Measurements from ENCODE around the gene CNTN4. TPM values are rescaled to one million over a fixed set of nuclear protein-coding genes. Genes with fewer than 3 reads are reported as not detected.

The CNTN4 gene
- total and polyA plus RNA-seq, 2 experiments from 2014 or later: 0.91 to 4.0 TPM

DNA sequence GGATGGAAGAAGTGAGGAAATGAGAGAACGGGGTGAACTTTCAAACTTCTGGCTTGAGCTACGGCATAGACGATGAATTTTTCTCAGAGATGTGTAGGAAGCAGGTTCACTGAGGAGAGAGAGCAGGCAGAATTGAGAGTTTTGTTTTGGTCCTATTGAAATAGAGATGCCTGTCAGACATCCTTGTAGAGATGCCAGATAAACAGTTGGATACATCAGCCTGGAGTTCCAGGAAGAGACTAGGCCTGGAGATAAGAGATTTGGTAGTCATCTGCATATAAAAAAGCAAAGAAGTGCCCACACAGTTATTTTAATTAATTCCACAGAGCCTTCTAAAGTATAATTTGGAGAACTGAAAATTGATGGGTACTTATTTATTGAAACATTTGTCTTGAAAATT lies 515.9 kb downstream of the CNTN4 start:
- H3K4me3 Mint-ChIP-seq: no peak overlapping the region

DNA sequence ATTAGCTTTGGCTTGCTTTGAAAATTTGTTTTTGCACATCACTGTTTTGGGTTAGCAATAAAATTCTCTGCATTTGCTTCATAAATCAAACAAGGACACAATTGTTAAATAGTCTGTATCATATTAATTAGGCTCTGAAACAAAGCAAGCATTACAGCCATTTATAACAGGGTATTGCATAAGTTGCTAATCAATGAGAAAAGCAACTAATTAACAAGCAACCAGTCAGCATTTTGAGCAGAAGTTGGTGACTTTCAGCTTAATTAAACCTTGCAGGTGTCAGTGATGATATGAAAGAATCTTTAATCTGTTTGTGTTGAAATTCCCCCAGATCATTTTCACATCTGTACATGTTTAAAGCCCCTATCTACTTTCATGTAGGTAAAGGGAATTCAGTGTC lies 516.4 kb downstream of the CNTN4 start:
- H3K27me3 Mint-ChIP-seq (ENCODE audit: insufficient read depth, low read depth, poor library complexity): peaks cover 4% of the 10 kb centered on the region
- TF ChIP-seq EZH2phosphoT487 (IDR thresholded peaks at IDR 0.05; ENCODE audit: unreplicated experiment) (no peak), ZNF114 (CRISPR knock-in tag; IDR thresholded peaks at IDR 0.05) (no peak), ZNF331 (CRISPR knock-in tag; IDR thresholded peaks at IDR 0.05; ENCODE audit: low read depth) (no peak), JUNB (IDR thresholded peaks at IDR 0.05; ENCODE audit: unreplicated experiment) (no peak), CREB1 (CRISPR knock-in tag; IDR thresholded peaks at IDR 0.05; ENCODE audit: low read depth) (no peak), NANOG (IDR thresholded peaks at IDR 0.05; ENCODE audit: borderline replicate concordance) (no peak)
- TF ChIP-seq, protein P1, sequence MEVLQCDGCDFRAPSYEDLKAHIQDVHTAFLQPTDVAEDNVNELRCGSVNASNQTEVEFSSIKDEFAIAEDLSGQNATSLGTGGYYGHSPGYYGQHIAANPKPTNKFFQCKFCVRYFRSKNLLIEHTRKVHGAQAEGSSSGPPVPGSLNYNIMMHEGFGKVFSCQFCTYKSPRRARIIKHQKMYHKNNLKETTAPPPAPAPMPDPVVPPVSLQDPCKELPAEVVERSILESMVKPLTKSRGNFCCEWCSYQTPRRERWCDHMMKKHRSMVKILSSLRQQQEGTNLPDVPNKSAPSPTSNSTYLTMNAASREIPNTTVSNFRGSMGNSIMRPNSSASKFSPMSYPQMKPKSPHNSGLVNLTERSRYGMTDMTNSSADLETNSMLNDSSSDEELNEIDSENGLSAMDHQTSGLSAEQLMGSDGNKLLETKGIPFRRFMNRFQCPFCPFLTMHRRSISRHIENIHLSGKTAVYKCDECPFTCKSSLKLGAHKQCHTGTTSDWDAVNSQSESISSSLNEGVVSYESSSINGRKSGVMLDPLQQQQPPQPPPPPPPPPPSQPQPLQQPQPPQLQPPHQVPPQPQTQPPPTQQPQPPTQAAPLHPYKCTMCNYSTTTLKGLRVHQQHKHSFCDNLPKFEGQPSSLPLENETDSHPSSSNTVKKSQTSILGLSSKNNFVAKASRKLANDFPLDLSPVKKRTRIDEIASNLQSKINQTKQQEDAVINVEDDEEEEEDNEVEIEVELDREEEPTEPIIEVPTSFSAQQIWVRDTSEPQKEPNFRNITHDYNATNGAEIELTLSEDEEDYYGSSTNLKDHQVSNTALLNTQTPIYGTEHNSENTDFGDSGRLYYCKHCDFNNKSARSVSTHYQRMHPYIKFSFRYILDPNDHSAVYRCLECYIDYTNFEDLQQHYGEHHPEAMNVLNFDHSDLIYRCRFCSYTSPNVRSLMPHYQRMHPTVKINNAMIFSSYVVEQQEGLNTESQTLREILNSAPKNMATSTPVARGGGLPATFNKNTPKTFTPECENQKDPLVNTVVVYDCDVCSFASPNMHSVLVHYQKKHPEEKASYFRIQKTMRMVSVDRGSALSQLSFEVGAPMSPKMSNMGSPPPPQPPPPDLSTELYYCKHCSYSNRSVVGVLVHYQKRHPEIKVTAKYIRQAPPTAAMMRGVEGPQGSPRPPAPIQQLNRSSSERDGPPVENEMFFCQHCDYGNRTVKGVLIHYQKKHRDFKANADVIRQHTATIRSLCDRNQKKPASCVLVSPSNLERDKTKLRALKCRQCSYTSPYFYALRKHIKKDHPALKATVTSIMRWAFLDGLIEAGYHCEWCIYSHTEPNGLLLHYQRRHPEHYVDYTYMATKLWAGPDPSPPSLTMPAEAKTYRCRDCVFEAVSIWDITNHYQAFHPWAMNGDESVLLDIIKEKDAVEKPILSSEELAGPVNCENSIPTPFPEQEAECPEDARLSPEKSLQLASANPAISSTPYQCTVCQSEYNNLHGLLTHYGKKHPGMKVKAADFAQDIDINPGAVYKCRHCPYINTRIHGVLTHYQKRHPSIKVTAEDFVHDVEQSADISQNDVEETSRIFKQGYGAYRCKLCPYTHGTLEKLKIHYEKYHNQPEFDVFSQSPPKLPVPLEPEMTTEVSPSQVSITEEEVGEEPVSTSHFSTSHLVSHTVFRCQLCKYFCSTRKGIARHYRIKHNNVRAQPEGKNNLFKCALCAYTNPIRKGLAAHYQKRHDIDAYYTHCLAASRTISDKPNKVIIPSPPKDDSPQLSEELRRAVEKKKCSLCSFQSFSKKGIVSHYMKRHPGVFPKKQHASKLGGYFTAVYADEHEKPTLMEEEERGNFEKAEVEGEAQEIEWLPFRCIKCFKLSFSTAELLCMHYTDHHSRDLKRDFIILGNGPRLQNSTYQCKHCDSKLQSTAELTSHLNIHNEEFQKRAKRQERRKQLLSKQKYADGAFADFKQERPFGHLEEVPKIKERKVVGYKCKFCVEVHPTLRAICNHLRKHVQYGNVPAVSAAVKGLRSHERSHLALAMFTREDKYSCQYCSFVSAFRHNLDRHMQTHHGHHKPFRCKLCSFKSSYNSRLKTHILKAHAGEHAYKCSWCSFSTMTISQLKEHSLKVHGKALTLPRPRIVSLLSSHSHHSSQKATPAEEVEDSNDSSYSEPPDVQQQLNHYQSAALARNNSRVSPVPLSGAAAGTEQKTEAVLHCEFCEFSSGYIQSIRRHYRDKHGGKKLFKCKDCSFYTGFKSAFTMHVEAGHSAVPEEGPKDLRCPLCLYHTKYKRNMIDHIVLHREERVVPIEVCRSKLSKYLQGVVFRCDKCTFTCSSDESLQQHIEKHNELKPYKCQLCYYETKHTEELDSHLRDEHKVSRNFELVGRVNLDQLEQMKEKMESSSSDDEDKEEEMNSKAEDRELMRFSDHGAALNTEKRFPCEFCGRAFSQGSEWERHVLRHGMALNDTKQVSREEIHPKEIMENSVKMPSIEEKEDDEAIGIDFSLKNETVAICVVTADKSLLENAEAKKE (CRISPR knock-in tag; IDR thresholded peaks at IDR 0.05): no peak
- TF ChIP-seq, protein P2, sequence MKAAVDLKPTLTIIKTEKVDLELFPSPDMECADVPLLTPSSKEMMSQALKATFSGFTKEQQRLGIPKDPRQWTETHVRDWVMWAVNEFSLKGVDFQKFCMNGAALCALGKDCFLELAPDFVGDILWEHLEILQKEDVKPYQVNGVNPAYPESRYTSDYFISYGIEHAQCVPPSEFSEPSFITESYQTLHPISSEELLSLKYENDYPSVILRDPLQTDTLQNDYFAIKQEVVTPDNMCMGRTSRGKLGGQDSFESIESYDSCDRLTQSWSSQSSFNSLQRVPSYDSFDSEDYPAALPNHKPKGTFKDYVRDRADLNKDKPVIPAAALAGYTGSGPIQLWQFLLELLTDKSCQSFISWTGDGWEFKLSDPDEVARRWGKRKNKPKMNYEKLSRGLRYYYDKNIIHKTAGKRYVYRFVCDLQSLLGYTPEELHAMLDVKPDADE (IDR thresholded peaks at IDR 0.05): no peak

More for the DNA sequence above, 515.9 kb downstream of the CNTN4 start:
- Histone ChIP-seq H4K20me1 (replicated peaks; ENCODE audit: insufficient read depth) (no peaks in the 10 kb centered on the region), H3K4me2 (no peak overlapping the region), H3K4me1 (ENCODE audit: insufficient read depth) (no peaks in the 10 kb centered on the region), H2AFZ (no peak overlapping the region), H3K36me3 (ENCODE audit: insufficient read depth) (no peaks in the 10 kb centered on the region), H3K27me3 (ENCODE audit: insufficient read depth) (no peaks in the 10 kb centered on the region), H3K9me2 (ENCODE audit: insufficient read depth) (no peaks in the 10 kb centered on the region), H3F3A (replicated peaks; ENCODE audit: low read depth) (no peaks in the 10 kb centered on the region), H3K27ac (ENCODE audit: low read depth) (no peak overlapping the region), H3K79me2 (replicated peaks; ENCODE audit: insufficient read depth) (no peaks in the 10 kb centered on the region), H3K4me3 (no peak overlapping the region)
- ATAC-seq: no peak
- peaks cover 92% of the 10 kb centered on the region for H3K9me3 Mint-ChIP-seq
- H3K4me1 Mint-ChIP-seq: no peaks in the 10 kb centered on the region
- no peak for DNase-seq (ENCODE audit: low spot score)
- TF ChIP-seq CREB1 (CRISPR knock-in tag; IDR thresholded peaks at IDR 0.05; ENCODE audit: low read depth) (no peak), POLR2AphosphoS5 (IDR thresholded peaks at IDR 0.05; ENCODE audit: low read depth) (no peak), EZH2phosphoT487 (IDR thresholded peaks at IDR 0.05; ENCODE audit: unreplicated experiment) (no peak)
- TF ChIP-seq, protein P2 (IDR thresholded peaks at IDR 0.05): no peak
- TF ChIP-seq, protein P3, sequence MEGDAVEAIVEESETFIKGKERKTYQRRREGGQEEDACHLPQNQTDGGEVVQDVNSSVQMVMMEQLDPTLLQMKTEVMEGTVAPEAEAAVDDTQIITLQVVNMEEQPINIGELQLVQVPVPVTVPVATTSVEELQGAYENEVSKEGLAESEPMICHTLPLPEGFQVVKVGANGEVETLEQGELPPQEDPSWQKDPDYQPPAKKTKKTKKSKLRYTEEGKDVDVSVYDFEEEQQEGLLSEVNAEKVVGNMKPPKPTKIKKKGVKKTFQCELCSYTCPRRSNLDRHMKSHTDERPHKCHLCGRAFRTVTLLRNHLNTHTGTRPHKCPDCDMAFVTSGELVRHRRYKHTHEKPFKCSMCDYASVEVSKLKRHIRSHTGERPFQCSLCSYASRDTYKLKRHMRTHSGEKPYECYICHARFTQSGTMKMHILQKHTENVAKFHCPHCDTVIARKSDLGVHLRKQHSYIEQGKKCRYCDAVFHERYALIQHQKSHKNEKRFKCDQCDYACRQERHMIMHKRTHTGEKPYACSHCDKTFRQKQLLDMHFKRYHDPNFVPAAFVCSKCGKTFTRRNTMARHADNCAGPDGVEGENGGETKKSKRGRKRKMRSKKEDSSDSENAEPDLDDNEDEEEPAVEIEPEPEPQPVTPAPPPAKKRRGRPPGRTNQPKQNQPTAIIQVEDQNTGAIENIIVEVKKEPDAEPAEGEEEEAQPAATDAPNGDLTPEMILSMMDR (conservative IDR thresholded peaks at IDR 0.05; ENCODE audit: low read depth in 2 of 2): no peak
- peaks cover 26% of the 10 kb centered on the region for H3K36me3 Mint-ChIP-seq (ENCODE audit: low read depth)
- peaks cover 4% of the 10 kb centered on the region for H3K27me3 Mint-ChIP-seq (ENCODE audit: insufficient read depth, low read depth, poor library complexity)
- H3K27ac Mint-ChIP-seq: no peak overlapping the region

More for the DNA sequence above, 516.4 kb downstream of the CNTN4 start:
- H3K9me3 Mint-ChIP-seq: peaks cover 93% of the 10 kb centered on the region
- H3K4me3 Mint-ChIP-seq: no peak overlapping the region
- H3K79me2 ChIP-seq (replicated peaks; ENCODE audit: insufficient read depth): no peaks in the 10 kb centered on the region
- DNase-seq (ENCODE audit: low spot score) (no peak), ATAC-seq (no peak)
- H3K4me3 ChIP-seq: no peak overlapping the region
- H3K4me1 Mint-ChIP-seq: no peaks in the 10 kb centered on the region
- peaks cover 26% of the 10 kb centered on the region for H3K36me3 Mint-ChIP-seq (ENCODE audit: low read depth)
- no peaks in the 10 kb centered on the region for H3K36me3 ChIP-seq (ENCODE audit: insufficient read depth)
- H3K27ac ChIP-seq (ENCODE audit: low read depth): no peak overlapping the region
- no peaks in the 10 kb centered on the region for H3K4me1 ChIP-seq (ENCODE audit: insufficient read depth)
- no peak overlapping the region for H3K4me2 ChIP-seq
- no peak overlapping the region for H3K27ac Mint-ChIP-seq
- no peaks in the 10 kb centered on the region for H4K20me1 ChIP-seq (replicated peaks; ENCODE audit: insufficient read depth)
- H2AFZ ChIP-seq: no peak overlapping the region
- H3K27me3 ChIP-seq (ENCODE audit: insufficient read depth): no peaks in the 10 kb centered on the region
- H3K9me2 ChIP-seq (ENCODE audit: insufficient read depth): no peaks in the 10 kb centered on the region
- H3F3A ChIP-seq (replicated peaks; ENCODE audit: low read depth): no peaks in the 10 kb centered on the region

All from GM23338 (cell line).